CD4-positive, alpha-beta T cell treated with Interleukin-10 for 1 hour (primary cell): Measurements from ENCODE around the gene ITGA11.

Experiments used
- DNase-seq: peaks from one replicate; pipeline ENCODE4 v3.0.0-alpha.2; 2020

ITGA11 gene

DNA sequence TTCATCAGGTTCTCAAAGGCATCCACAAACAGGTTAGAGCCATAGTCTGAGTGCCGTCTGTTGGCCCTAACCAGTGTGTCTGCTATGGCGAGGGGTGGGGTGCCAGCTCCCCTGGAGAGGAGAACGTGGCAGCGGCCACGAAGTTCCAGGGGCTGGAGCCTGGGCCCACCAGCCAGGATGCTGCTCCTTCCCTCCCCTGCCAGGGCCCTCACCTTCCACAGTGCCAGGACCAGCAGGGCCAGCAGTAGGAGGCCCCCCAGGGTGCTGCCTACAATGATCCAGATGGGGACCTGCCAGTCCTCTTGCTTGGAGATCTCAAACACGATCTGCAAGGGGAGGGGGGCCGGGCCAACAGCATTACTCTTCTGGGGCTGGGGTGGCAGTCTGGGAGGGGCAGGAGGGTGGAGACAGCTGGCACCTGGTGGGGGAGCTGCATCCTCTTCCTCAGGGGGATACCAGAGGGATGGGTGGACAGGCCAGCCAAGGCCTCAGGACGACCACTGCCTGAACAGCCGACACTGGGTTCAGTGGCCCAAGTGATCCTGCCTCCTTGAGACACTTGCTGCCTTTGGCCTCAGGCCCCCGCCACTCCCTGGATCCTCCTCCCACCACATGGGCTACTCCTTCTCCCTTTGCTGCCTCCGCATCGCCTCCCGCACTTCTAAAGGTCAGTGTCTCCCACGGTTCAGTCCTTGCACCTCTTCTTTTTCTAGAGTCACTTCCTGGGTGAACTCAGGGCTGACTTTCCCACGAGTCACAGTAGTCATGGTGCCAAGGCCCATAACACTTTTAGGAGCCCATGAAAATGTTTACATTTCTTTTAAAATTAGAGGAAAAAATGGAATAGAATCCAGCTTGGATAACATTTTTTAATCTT lies 128.2 kb downstream of the ITGA11 start:
- no peak for DNase-seq

DNA sequence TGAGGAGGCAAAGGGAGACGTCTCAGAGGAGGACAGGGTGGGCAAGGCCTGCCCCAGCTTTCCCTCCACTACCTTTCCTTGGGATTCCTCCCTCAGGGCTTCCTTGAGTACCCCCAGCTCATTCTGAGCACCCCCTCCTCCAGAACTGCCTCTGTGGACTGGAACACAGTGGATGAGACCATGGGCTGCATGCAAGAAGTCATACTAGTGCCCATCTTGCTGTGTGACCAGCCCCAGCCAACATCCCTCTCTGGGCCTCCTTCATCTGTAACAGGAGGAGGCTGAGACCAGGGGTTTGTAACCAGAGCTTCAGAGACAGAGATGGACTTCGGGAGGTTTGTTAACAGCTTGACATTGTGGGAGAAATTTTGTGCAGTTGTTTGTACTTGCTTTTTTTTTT lies 128.8 kb downstream of the ITGA11 start:
- DNase-seq = no peak

DNA sequence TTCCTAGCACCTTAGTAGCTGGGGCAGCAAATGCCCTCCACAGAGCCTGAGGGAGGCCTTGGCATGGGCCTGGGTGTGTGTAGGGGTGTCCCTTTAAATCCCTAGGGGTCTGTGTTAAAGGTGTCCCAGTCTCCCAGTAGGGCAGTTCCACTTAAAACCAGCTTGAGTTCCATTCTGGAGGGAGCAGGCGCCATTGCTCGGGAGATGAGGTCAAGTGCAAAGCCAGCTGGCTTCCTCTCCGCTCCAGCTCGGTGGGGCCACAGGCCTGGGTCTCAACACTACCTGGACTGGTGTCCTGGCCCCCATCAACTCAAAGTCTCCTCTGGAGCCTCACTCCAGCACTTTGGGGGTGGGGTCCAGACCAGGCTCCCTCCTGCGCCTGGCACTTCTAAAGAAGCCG lies 129.2 kb downstream of the ITGA11 start:
- no peak for DNase-seq

DNA sequence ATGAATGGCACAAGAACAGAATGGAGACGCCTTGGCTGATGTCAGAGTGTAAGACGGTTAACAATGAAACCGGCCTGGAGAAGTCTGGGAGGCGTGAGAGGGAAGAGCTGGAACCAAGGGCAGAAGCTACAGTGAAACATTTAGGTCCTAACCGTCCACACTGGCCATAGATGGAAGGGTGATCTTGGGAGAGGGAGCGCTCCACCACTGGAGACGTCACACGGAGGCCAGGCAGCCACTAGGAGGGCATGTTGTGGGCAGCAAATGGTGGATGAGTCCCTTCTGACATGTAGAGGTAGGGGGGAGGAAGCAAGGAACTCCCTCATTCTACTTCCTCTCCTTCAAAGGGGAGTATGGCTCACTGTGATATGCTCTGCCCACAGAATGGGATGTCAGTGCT lies 130.7 kb downstream of the ITGA11 start:
- no peak for DNase-seq

DNA sequence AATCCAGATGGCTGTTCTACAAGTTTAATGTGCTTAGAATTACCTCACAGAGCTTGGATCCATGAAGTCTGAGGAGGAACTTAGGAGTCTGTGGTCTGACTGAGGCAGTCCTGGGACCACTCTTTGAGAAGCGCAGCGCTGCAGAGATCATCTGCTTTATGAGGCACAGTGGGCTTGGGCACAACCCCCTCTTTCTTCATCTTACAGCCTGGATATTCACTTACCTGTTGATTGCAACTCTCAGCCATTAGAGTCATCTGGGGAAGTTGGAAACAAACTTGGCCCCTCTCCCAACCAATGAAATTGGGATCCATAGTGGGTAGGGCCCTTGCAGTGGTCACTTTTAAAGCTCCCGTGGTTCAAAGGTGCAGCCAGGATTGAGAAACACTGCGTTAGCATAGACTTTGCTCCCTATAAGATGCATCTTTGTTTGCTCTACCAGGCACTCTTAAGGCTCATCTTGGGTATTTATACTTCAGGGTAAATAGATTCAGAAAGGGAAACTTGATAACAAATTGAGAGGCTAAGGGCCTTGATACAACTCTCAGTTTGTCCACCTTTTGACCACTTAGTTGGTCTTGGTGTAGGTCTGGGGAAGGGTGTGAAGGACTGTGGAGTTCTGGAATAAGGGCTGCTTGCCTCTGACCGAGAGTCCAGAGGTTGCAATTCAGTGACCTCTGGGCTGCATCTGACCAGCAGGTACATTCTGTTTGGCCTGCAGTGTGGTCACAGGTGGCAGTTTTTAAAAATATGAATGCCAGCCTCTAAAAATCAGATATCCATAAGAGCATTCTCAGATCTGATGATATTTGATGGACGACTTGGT lies 131.6 kb downstream of the ITGA11 start:
- DNase-seq = no peak

DNA sequence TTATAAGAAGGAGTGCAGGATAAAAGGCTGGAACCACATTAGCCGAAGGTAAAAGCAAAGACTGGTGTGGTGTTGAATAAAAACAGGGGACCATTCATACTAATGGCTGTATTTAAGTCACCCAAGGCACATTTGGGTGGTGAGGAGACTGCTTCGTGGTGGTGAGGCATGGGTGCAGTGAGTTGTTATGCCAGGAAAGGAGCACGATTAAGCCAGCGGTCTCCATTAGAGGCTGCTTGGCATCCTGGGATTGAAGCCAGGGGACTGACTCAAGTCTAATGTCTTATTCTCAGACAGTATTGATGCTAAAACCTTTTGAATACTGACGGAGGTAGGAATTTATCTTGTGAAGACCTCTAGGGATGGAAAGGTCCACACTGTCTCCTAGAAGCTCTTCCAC lies 132.5 kb downstream of the ITGA11 start:
- no peak for DNase-seq

DNA sequence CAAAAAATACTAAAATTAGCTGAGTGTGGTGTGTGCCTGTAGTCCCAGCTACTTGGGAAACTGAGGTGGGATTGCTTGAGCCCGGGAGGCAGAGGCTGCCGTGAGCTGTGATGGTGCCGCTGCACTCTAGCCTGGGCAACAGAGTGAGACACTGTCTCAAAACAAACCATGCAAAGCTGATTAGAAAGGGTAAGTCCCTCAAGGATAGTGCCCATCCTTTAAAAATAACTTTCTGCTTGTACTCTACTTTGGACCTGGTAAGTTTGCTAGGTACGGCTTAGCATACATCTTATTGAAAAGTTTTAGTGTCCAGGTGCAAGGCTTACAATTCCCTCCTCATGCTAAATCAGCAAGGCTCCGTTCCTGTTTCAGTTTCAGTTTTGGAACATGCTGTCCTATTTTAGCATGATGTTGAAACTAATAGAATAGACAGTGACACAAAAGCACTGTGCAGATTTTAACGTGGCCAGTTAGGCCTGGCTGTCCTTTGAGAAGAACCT lies 133.0 kb downstream of the ITGA11 start:
- DNase-seq = peak; percentile 52

DNA sequence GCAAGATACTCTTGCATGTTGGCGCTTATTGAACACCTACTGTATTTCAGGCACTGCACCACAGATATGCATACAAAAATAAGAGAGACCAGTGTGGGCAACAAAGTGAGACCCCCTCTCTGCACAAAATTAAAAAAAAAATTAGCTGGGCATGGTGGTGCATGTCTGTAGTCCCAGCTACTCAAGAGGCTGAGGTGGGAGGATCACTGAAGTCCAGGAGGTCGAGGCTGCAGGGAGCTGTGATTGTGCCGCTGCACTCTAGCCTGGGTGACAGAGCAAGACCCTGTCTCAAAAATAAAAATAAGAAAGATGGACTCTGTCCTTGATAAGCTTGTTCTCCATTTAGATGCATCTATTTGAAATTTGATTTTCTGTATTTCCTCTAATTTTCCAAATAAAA lies 133.6 kb downstream of the ITGA11 start:
- no peak for DNase-seq

DNA sequence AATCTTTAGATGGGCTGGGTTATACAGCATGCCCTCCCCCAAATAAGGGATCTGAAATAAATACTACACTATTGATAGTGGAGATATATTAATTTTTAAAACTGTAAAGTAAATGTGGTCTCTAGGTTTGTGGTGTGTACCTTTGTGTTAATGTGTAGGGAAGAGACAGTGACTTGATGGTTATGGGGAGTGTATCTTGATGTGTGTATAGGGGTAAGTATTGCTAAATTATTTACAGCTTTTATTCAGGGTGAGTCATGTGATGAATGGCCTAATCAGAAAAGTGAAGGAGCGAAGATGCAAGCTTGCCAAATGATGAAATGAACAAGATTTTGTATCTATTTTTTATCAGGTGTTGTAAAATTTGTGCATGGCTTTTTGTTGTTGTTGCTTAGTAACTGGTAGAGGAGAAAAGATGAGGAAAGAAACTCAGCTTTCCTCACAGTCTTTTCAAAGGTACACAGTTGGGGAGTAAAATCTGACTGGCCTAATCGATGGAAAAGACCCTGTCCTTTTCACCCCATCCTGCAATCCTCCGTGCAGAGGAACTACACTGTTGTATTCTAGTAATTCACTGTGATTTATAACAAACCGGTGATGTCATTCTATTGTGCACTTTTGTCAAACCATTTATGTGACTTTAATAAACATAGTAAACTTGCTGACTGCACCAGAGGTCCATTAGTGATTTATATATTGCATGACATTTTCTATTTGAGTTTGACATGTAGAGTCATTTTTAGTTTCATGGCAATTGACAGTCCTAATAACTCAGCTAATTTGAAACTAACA lies 136.8 kb downstream of the ITGA11 start:
- DNase-seq = no peak

DNA sequence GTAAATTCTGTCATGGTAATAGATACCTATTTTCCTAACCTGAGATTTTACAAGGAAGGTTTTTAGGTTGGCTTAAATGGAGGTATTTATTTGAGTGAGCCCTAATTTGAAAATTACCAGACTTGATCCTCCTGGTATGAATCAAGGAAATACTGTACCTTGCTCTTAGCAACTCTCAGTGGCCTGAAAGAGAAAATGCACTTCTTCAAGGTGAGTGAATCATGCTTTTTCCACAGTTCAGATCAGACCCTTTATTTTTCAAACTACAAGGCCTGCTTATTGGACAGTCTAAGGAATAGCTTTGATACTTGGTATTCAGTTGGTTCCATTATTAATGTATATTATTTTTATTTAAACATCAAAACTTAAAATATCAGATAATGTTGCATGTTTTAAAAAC lies 139.0 kb downstream of the ITGA11 start:
- DNase-seq = no peak

DNA sequence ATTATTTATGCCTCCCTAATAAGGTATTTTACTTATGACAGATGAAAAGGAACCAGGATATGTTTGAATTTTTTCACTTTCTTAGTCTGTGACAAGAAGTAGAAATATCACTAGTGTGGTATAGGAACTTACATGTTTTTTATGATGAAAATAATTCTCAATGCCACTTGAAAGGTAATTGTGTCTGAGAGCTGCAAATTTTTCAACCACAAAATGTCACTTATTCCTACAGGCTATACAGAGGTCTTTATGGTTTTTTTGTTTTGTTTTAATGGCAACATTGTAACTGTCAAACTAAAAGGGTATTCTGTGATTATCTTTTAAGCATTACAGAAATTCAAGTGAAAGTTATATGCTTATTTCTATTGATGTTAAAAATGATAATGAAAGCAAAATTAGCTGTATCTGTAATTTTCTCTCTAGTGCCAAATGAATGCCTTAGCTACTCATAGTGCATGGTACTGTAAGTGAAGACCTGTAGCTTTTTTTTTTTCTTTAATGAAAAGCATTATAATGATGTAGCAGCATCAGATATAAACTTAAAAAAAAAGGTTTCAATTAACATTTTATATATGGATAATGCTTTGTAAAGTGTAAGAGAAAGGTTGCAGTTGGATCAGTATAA lies 139.7 kb downstream of the ITGA11 start:
- no peak for DNase-seq

DNA sequence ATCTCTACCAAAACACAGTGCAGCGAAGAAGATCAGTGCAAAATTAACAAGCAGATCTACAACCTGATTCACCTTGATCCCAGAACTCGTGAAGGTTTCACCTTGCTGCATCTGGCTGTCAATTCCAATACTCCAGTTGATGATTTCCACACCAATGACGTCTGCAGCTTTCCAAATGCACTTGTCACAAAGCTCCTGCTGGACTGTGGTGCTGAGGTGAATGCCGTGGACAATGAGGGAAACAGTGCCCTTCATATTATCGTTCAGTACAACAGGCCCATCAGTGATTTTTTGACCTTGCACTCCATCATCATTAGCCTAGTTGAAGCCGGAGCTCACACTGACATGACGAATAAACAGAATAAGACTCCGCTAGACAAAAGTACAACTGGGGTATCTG lies 141.2 kb downstream of the ITGA11 start:
- no peak for DNase-seq

DNA sequence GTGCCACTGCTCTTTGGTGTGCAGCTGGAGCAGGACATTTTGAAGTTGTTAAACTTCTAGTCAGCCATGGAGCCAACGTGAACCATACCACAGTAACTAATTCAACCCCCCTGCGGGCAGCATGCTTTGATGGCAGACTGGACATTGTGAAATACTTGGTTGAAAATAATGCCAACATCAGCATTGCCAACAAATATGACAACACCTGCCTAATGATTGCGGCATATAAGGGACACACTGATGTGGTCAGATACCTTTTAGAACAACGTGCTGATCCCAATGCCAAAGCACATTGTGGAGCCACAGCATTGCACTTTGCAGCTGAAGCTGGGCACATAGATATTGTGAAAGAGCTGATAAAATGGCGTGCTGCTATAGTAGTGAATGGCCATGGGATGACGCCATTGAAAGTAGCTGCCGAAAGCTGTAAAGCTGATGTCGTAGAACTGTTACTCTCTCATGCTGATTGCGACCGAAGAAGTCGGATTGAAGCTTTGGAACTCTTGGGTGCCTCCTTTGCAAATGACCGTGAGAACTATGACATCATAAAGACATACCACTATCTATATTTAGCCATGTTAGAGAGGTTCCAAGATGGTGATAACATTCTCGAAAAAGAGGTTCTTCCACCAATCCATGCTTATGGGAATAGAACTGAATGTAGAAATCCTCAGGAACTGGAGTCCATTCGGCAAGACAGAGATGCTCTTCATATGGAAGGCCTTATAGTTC lies 142.2 kb downstream of the ITGA11 start:
- no peak for DNase-seq

DNA sequence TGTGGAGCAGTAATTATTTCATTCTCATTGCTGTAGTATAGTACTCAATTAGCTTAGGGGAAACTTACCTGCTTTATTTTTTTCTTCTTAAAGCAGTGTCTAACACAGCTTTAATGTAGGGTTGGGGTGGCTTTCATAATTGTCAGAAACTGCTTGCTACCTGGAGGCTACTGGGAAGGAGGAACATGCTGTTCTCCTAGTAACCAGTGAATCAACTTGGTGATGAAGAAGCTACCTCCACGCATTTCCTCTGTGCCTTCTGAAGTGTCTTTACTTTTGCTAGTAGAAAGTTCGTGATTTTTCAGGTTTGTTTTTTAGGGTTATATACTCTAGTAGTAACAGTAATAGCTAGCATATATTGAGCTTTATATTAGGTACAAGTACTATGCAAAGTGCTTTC lies 142.9 kb downstream of the ITGA11 start:
- DNase-seq = no peak

DNA sequence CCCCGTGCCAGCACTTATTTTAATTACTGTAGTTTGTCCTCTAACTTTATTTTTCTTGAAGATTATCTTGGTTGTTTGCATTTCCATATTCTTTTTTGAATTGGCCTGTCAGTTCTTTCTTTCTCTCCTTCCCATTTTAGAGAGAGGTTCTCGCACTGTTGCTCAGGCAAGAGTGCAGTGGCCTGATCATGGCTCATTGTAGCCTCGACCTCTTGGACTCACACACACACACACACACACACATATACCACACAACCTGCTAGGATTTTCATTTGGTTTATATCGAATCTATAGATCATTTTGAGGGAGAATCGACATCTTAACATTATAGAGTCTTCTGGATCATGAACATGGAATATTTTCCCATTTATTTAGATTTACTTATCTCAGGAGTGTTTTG lies 145.7 kb downstream of the ITGA11 start:
- DNase-seq = no peak

DNA sequence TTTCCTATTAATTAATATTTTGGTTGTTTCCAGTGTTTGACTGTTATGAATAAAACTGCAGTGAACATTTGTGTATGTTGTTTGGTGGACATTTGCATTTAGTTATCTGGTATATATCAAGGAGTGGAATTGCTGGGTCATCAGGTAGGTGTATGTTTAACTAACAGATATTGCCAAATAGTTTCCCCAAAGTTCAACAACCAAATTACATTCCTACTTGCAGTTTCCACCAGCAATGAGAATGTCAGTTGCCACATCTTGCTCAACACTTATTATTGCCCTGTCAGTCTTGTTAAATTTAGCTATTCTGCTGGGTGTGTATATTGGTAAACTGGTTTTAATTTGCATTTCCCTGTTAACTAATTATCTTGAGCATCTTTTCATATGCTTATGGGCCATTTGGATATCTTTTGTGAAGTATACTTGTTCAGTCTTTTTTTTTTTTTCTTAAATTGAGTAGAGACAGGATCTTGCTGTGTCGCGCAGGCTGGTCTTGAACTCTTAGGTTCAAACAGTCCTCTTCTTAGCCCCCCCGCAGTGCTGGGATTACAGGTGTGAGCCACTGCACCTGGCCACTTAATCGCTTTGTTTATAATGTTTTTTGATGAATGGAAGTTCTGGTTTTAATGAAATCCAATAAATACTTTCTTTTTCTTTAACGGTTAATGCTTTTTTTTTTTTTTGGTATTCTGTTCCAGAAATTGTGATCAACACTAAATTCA lies 146.5 kb downstream of the ITGA11 start:
- DNase-seq = no peak

DNA sequence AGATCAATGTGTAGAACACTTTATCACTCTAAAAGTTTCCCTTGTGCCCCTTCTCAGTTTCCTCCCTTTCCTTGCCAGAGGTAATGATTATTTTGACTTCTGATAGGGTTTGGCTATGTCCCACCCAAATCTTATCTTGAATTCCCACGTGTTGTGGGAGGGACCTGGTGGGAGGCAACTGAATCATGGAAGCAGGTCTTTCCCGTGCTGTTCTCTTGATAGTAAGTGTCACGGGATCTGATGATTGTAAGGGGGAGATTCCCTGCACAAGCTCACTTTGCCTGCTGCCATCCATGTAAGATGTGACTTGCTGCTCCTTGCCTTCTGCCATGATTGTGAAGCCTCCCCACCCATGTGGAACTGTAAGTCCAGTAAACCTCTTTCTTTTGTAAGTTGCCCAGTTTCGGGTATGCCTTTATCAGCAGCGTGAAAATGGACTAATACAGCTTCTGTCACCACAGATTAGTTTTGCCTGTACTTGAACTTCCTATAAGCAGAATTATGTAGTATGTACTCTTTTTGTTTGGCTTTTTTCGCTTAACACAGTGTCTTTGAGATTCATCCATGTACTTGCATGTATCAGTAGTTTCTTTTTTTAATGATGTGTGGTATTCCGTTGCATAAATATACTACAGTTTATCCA lies 147.2 kb downstream of the ITGA11 start:
- DNase-seq = no peak

DNA sequence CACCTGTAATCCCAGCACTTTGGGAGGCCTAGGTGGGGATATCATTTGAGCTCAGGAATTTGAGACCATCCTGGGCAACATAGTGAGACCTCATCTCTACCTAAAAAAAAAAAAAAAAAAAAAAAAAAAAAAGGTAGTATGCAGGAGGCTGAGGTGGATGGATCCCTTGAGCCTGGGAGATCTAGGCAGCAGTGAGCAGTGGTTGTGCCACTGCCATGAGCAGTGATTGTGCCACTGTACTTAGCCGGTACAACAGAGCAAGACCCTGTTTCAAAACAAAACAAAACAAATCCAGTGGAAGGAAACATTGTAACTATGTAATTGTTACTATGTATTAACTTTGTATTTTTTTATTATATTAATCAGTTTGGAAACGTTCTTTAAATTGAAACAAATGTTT lies 148.6 kb downstream of the ITGA11 start:
- DNase-seq = no peak

DNA sequence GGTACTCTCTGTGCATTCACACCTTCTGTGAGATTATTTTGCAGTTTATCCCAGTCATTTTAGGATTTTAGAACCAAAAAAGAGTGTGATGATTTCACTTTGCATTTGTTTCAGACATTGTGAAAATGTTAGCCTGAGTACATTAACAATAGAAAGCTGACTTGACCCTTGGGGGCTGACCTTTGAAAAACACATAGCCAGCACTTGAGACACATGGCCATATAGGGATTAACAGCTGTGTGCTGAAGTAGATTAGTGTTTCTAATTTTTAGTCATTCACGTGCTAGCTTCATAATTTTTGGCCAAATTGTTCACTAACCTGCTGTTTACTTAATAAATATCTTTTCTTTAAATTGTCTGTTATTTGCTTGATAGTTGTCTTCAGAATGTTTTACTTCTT lies 151.0 kb downstream of the ITGA11 start:
- DNase-seq = no peak
